Panc1 (cell line): Measurements from ENCODE around the gene HSP90AB1. TPM values are rescaled to one million over a fixed set of nuclear protein-coding genes. Genes with fewer than 3 reads are reported as not detected.

Experiments
- ATAC-seq: fragments of 200-7000 bp; cut with Tn5 transposase; 2 replicates; pipeline ENCODE4 v1.9.1; 2020; ENCODE audit warnings: mild to moderate bottlenecking, moderate library complexity
- BruUV-seq: library from RNA; stranded (reverse); fragments of 400-500 nt; replicated peaks from 2 replicates; lab custom pipeline; 2021; lab: Mats Ljungman, UMichigan
- CTCF ChIA-PET: fragments of 300-600 bp; sonication (Branson Sonifier 250); formaldehyde crosslinking; loops from one replicate; lab custom pipeline; 2022; ENCODE audit warnings: antibody characterized with exemption; lab: Charles Lee
- POLR2A ChIA-PET: fragments of 300-600 bp; sonication (Branson Sonifier 250); formaldehyde crosslinking; loops from one replicate; lab custom pipeline; 2022; ENCODE audit warnings: antibody characterized with exemption; lab: Charles Lee
- DNase-seq: peaks from one replicate; pipeline ENCODE4 v3.0.0-alpha.2; 2010; ENCODE audit warnings: low read depth, low spot score
- H3K27ac ChIP-seq: 2 replicates; pipeline ENCODE4 v1.5.1; 2011; ENCODE audit warnings: mild to moderate bottlenecking, low read length, inconsistent platforms
- H3K27me3 ChIP-seq: fragments of 200-500 bp; sonication (Bioruptor generic); 2 replicates; pipeline ENCODE4 v1.6.0; 2014; ENCODE audit warnings: low read length, inconsistent platforms; ENCODE audit not compliant: control insufficient read depth, insufficient read depth
- H3K36me3 ChIP-seq: fragments of 200-500 bp; sonication (Bioruptor generic); 2 replicates; pipeline ENCODE4 v1.5.1; 2014; ENCODE audit warnings: inconsistent platforms, mild to moderate bottlenecking, low read length, moderate library complexity; ENCODE audit not compliant: control insufficient read depth, insufficient read depth
- H3K4me1 ChIP-seq: 2 replicates; pipeline ENCODE4 v1.5.1; 2011; ENCODE audit warnings: inconsistent platforms, mild to moderate bottlenecking, low read length, moderate library complexity; ENCODE audit not compliant: control insufficient read depth, insufficient read depth
- H3K4me3 ChIP-seq, 2 experiments: 2 replicates each; pipeline ENCODE4 v1.5.1; 2011 to 2012; ENCODE audit warnings: low read depth in 2 of 2, low read length in 2 of 2, mild to moderate bottlenecking in 2 of 2, inconsistent platforms in 1 of 2, moderate library complexity in 1 of 2
- H3K9me3 ChIP-seq: fragments of 200-500 bp; sonication (Bioruptor generic); 2 replicates; pipeline ENCODE4 v1.5.1; 2014; ENCODE audit warnings: low read depth, mild to moderate bottlenecking, inconsistent platforms, low read length, moderate library complexity; ENCODE audit not compliant: control insufficient read depth, insufficient read depth
- CTCF ChIP-seq: fragments of 450-650 bp; IDR thresholded peaks from 2 replicates; pipeline ENCODE4 v1.5.1; 2017; ENCODE audit warnings: mild to moderate bottlenecking
- POLR2AphosphoS5 ChIP-seq: IDR thresholded peaks from 2 replicates; pipeline ENCODE4 v1.6.1; 2012; ENCODE audit warnings: mild to moderate bottlenecking, low read depth, low read length, moderate library complexity
- REST ChIP-seq, 2 experiments: IDR thresholded peaks; 2 replicates each; pipeline ENCODE4 v1.6.1; 2011 to 2012; ENCODE audit warnings: low read depth in 2 of 2, control low read depth in 1 of 2, low read length in 1 of 2, mild to moderate bottlenecking in 1 of 2, moderate library complexity in 1 of 2; ENCODE audit not compliant: insufficient read depth in 1 of 2
- SIN3A ChIP-seq: IDR thresholded peaks from 2 replicates; pipeline ENCODE4 v1.6.1; 2012; ENCODE audit warnings: low read depth, mild to moderate bottlenecking, low read length, moderate library complexity, borderline replicate concordance; ENCODE audit not compliant: insufficient read depth
- TCF7L2 ChIP-seq: IDR thresholded peaks from 2 replicates; pipeline ENCODE4 v1.6.1; 2011; ENCODE audit warnings: mild to moderate bottlenecking, low read depth, low read length, inconsistent platforms
- in situ Hi-C: cut with HindIII; loops from 2 replicates; pipeline ENCODE4 v1.10.0; 2016; ENCODE audit warnings: low sequenced_read_pairs, low pct_unique_long_range_greater_than_20kb
- intact Hi-C: fragments of 100-400 bp; cut with micrococcal nuclease; formaldehyde crosslinking; loops from one replicate; pipeline ENCODE4 v1.10.0; 2022; ENCODE audit not compliant: unreplicated experiment
- total RNA-seq: library from RNA; stranded (reverse); gene quantifications from one replicate; pipeline ENCODE4 v1.2.1, GENCODE V29; 2021; ENCODE audit not compliant: unreplicated experiment

HSP90AB1 gene
- total RNA-seq, 1 experiment from 2014 or later, result 1,253 TPM

GRCh38 chr6:44217332-44218143 lies 29.4 kb upstream of the HSP90AB1 start:
- no peak for DNase-seq
- H3K9me3 ChIP-seq, result no peaks in the 10 kb centered on the region
- peak overlapping the region in 1 of 2 experiments; percentile 57; a peak in 1 of 4 replicates for H3K4me3 ChIP-seq
- peak overlapping the region; percentile 98 for H3K27ac ChIP-seq
- H3K4me1 ChIP-seq, result peaks cover 42% of the 10 kb centered on the region
- TF ChIP-seq POLR2AphosphoS5 (peak; percentile 30; the same call in 1 of the 2 replicates), REST (IDR thresholded peaks at IDR 0.05; ENCODE audit: insufficient read depth in 1 of 2, low read depth in 2 of 2, low read length in 1 of 2) (no peak), TCF7L2 (no peak)
- H3K36me3 ChIP-seq, result no peaks in the 10 kb centered on the region
- BruUV-seq, result no TSS peak
- in situ Hi-C loops, result no loop called here
- CTCF ChIA-PET, result no interaction called here
- H3K27me3 ChIP-seq, result no peaks in the 10 kb centered on the region
- ATAC-seq, result peak; percentile 37
- POLR2A ChIA-PET, result interaction anchor here (0.6 kb wide), 2 partner anchors 19 to 35 kb away, joined by 3 to 7 read pairs; no protein-coding TSS in a partner anchor
- intact Hi-C loops, result no loop called here

GRCh38 chr6:44219053-44219814 lies 27.7 kb upstream of the HSP90AB1 start:
- BruUV-seq, result no TSS peak
- H3K36me3 ChIP-seq, result no peaks in the 10 kb centered on the region
- no peaks in the 10 kb centered on the region for H3K27me3 ChIP-seq
- peaks cover 46% of the 10 kb centered on the region for H3K4me1 ChIP-seq
- H3K9me3 ChIP-seq, result no peaks in the 10 kb centered on the region
- CTCF ChIA-PET, result no interaction called here
- TF ChIP-seq CTCF (no peak), REST (IDR thresholded peaks at IDR 0.05; ENCODE audit: insufficient read depth in 1 of 2, low read depth in 2 of 2, low read length in 1 of 2) (no peak), SIN3A (peak; percentile 46; the same call in 1 of the 2 replicates), TCF7L2 (peak; percentile 77; the same call in 1 of the 2 replicates), POLR2AphosphoS5 (peak; percentile 31; the same call in 1 of the 2 replicates)
- in situ Hi-C loops (no loop called here), intact Hi-C loops (no loop called here)
- DNase-seq, result no peak
- ATAC-seq, result peak; percentile 72
- POLR2A ChIA-PET, result interaction anchor here (0.6 to 1.3 kb wide), 3 partner anchors 28 to 1240 kb away, joined by 3 to 7 read pairs (median 4); partner anchors contain the start of gene TMEM151B
- H3K27ac ChIP-seq, result peak overlapping the region; percentile 98
- peak overlapping the region; percentile 57 for H3K4me3 ChIP-seq
